ENCODE results near the gene OSBPL2.

GRCh38 chr20:62303340-62304226, 65.3 kb downstream of the OSBPL2 start:
- TF ChIP-seq CTCF (conservative IDR thresholded peaks at IDR 0.05 in 1 of 2, IDR thresholded peaks at IDR 0.05 in 1 of 2; ENCODE audit: low read depth in 1 of 2, low read length in 2 of 2) (no peak), EZH2 (IDR thresholded peaks at IDR 0.05; ENCODE audit: low read length, missing control alignments) (no peak)
